Suppressor macrophage treated with lipopolysaccharide for 1 hour (primary cell): ENCODE results near the gene CIDEB.

Experiments
- DNase-seq, 3 donors: peaks; one replicate each; pipeline ENCODE4 v3.0.0-alpha.2; 2020 to 2022

Gene CIDEB

DNA sequence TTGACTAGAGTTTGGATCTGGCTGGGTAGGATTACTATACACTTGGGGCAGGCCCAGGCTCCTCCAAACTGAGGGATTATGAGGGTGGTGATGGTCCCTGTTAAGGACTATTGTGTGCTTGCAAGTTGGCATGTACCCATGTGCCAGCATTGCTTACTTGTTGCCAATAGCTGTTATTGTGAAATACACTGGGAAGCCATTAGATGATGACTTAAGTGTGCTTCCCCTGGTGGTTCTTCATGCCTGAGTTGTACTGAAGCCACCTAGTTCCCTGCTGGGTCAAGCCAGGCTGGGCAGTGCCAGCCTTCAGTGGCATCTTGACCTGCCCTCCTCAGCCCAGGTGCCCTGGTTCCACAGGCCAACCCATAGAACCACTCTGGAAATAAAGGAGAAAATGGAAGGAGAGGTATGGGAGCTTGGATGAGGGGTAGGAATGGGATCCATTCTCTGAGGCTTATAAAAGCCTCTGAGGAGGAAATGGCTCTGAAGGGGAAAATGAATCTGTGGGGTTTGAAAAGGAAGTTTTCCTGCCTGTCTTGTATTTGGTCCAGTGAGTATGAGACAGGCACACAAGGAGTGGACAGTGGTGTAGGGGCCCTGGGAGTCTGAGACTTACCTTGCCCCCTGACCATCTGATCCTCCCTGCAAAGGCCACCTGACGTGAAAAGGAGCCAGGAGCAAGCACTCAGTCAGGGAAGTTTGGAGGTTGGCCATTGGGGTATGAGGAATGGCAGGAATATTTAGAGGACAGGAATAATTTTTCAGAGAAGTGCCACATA, 4.2 kb upstream of the CIDEB start:
- DNase-seq: peak; percentile 80 to 92 (median 86)

DNA sequence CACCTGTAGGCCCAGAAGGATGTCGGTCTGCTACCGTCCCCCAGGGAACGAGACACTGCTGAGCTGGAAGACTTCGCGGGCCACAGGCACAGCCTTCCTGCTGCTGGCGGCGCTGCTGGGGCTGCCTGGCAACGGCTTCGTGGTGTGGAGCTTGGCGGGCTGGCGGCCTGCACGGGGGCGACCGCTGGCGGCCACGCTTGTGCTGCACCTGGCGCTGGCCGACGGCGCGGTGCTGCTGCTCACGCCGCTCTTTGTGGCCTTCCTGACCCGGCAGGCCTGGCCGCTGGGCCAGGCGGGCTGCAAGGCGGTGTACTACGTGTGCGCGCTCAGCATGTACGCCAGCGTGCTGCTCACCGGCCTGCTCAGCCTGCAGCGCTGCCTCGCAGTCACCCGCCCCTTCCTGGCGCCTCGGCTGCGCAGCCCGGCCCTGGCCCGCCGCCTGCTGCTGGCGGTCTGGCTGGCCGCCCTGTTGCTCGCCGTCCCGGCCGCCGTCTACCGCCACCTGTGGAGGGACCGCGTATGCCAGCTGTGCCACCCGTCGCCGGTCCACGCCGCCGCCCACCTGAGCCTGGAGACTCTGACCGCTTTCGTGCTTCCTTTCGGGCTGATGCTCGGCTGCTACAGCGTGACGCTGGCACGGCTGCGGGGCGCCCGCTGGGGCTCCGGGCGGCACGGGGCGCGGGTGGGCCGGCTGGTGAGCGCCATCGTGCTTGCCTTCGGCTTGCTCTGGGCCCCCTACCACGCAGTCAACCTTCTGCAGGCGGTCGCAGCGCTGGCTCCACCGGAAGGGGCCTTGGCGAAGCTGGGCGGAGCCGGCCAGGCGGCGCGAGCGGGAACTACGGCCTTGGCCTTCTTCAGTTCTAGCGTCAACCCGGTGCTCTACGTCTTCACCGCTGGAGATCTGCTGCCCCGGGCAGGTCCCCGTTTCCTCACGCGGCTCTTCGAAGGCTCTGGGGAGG, 3.1 kb upstream of the CIDEB start, which contains the start of gene LTB4R:
LTB4R (plus strand) TSS at position 857 of the 959 bp plus-strand sequence. CDS start 4,150 bp downstream, outside the sequence.
- peak in 2 of 3 donors; percentile 43 to 61 for DNase-seq

DNA sequence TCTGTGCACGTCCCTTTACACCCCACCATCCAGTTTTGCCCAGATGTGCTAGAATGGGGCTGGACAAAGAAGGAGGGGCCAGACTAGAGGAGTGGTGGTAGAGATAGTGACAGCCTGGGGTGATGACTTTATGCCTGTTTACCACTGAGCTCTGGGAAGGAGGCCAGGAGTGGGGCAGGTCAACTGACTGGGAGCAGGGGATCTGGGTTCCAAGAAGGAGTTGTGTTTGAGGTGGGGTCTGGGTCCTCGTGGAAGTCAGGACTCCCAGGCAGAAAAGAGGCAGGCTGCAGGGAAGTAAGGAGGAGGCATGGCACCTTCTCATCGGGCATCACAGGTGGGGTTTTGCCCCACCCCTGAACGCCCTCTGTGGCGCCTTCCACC, 2.5 kb upstream of the CIDEB start:
- no peak for DNase-seq

DNA sequence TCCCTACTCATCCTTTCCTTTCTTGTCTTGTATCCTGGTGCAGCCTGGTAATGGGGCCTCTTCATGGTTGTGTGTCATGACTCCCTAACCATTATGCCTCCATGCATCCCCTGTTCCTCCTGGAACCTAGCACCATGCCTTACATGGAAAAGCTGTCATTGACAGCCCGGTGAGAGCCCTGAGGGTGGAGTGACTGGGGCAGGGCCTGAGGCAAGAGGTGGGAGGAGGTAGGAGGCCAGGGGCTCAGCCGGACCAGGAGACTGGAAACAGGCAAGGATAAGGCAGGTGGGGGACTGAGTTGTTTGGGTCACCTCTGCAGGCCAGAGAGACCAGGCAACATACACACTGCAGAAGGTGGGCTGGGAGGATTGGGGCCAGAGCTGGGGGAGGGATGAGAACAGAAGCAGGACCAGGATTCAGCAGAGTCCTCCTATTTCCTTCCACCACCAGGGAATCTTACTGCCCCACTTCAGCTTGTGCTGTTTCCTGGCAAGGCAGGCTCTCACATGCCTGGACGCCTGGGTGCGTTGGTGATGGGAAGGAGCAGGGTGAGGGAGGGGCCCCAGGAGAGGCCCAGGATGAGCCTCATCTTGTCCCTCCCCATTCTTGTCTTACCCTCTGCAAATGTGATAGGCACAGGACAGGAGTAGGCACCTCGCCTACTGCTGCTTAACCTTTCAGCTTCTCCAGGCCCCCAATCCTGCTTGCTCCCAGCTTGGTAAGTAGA, 1.9 kb upstream of the CIDEB start, which contains the start of gene LTB4R2:
LTB4R2 (plus strand) TSS at position 603 of the 727 bp plus-strand sequence. CDS start 525 bp downstream, outside the sequence.
- no peak for DNase-seq

DNA sequence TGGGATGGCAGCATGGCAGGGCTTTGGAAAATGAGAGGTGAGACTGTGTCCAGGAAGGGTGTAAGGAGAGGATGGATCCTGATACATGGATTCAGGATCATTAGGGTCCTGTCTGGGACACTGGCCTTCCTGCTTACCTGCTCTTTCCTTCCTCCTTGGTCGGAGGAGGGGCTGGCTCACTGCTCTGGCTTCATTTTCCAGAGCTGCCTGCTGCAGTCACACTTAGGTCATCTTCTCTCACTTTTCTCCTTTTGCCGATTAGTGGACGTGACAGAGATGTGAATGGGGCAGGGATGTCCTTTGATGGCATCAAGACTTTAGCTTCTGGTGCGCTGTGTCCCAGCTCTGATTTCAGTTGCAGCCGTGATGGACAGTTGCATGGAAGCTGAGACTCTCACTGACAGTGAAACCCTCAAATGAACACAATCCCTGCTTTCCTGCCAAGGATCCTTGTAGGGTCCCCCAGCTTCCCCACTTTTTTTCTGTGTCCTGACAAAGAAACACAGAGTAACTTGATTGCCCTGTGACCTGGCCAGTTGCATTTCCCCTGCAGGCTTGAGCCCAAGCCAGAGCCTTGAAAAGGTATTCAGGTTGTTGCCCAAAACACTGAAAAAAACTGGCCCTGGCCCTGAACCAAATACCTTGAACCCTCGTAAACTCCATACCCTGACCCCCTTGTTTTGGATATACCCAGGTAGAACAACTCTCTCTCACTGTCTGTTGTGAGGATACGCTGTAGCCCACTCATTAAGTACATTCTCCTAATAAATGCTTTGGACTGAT, 756 bp upstream of the CIDEB start:
- no peak for DNase-seq

DNA sequence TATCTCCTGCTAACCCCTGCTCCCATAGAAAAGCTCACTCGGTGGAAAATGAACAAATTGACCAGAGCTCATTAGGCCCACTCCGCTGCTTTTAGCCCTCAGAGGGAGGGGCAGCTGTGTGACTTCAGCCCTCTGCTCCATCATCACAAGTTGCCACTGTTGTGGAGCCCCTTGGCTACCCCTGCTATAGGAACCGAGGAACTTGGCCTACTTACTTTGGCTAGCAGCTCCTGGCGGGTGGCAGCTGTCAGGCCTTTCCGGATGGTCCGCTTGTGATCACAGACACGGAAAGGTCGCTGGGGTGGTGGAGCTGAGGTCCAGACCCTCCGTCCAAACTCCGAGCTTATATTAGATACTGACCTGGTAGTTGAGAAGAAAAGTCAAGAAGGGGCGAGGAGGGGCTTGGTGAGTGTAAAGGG, 612 bp downstream of the CIDEB start:
- no peak for DNase-seq

DNA sequence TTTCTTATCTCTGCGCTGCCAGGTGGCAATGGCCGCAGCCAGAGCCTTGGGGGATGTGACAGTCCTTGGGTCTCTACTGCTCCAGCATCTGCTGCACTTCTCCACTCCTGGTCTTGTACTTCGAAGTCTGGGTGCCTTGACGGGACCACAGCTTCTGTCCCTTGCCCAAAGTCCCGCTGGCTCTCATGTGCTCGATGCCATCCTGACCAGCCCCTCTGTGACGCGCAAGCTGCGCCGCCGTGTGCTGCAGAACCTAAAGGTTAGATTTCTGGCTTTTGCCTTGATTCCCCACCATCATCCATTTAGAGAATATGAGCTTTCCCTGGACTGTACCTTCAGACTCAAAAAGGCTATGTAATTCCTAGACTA, 3.8 kb downstream of the CIDEB start:
- no peak for DNase-seq

DNA sequence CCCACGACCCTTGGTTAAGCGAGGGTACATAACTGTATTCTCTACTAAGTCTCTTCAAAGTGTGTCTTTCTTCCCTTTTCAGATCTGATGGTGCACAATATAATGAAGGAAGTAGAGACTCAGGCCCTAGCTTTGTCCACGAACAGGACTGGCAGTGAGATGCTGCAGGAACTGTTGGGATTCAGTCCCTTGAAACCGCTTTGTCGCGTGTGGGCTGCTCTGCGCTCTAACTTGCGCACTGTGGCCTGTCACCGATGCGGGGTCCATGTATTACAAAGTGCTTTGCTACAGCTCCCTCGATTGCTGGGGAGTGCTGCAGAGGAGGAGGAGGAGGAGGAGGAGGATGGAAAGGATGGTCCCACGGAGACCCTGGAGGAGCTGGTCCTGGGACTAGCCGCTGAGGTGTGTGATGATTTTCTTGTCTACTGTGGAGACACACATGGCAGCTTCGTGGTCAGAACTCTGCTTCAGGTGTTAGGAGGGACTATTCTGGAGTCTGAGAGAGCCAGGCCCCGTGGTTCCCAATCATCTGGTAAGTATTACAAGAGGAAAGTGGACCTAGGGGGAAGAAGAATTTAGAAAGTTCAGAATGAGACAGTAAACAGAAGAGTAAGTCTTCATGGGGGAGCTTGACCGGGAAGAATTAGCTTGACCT, 7.3 kb downstream of the CIDEB start:
- DNase-seq: no peak

DNA sequence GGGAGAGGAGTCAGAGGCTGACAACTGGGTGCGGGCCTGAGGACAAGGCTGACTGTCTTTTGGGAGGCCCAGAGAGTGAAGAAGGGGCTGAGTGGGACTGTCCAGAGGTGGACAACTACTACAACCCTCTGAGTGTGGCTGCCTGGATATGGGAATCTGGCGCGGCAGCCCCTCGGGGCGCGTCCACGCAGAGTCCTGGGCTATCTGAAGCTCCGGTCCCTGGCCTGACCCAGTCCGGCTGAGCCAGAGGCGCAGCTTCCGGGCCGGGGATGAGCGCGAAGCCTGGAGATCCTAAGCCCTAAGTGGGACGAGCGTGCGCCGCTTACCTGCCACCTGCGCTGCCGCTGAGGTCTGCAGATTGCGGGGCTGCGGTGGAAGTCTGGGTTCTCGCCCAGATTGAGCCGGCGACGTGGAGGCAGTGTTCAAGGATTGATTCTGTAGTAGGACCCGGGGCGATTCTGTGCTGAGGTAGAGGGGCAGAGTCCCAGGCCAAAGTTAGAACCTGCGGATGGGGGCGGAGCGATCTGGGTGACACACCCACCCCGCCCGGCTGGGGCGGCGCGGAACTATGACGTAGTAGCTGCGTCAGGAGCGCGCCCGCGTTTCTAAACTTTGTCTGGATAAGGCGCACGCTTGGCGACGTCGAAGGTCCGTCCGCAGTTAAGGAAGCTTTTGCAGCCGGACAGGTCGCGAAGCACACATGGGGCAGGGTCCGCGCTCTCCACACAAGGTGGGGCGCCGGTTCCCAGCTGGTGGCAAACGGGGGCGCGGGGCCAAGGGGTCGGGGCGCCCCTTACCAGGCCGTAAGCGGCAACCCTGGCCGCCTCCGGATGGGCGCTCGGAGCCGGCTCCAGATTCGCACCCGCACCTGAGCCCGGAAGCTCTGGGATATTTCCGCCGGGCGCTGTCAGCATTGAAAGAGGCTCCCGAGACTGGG, 8.3 kb downstream of the CIDEB start, which contains the start of the genes DHRS1 and NOP9:
DHRS1 (minus strand) TSS at position 526 of the 937 bp plus-strand sequence. CDS start 674 bp downstream, outside the sequence.
NOP9 (plus strand) TSS at position 596 of the 937 bp plus-strand sequence; CDS start at position 701, 105 bp downstream.
- DNase-seq: peak; percentile 95 to 97 (median 96)

DNA sequence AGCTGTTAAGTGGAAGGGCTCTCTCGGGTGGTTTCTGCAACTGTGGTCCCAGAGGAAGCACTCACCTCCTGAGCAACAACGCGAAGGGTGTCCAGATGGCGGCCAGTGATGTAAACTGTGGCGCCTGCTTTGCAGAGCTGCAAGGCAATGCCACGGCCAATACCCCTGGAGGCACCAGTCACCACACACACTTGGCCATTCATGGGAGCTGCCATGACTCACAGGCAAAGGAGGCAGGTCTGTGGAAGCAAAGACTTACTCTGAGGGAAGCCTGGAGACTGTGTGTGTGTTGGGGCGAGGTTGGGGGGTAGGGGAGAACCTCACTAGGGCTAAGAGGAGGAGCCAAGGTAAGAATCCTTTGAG, 8.9 kb downstream of the CIDEB start:
- peak; percentile 59 to 75 (median 61) for DNase-seq

DNA sequence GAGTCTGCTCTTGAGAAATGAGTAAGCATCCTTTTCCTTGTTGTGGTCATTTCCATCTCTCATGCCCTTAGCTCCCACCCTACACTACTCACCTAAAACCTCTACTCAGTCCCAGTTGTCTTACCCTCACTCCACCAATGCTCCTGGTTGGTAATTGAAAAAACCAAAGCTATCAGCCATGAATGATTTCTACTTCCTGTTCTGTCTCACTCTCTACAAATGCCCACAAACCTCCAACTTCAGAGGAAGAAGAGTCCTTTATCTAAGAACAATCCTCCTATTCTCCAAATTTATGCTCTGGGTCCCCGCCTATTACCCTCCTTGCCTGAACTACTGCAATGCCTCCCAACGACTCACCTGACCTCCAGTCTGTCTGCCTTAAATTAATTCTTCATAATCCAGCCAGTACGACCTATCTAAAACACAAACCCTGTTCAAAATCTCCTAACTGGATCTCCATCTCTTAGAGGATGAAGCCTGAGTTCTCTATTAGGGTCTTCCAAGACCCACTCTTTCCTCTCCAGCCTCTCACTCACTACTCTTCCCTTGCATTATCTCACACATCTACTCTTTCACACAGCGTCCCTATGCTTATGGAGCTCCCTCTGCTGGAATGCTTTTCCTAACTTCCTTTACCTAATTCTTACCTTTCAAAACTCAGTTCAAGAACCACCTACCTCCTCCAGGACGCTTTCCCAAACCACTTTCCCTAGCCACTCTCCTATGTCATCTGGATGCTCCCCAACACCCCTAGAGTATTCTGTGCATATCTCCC, 10.4 kb downstream of the CIDEB start:
- peak in 2 of 3 donors; percentile 49 to 51 for DNase-seq

DNA sequence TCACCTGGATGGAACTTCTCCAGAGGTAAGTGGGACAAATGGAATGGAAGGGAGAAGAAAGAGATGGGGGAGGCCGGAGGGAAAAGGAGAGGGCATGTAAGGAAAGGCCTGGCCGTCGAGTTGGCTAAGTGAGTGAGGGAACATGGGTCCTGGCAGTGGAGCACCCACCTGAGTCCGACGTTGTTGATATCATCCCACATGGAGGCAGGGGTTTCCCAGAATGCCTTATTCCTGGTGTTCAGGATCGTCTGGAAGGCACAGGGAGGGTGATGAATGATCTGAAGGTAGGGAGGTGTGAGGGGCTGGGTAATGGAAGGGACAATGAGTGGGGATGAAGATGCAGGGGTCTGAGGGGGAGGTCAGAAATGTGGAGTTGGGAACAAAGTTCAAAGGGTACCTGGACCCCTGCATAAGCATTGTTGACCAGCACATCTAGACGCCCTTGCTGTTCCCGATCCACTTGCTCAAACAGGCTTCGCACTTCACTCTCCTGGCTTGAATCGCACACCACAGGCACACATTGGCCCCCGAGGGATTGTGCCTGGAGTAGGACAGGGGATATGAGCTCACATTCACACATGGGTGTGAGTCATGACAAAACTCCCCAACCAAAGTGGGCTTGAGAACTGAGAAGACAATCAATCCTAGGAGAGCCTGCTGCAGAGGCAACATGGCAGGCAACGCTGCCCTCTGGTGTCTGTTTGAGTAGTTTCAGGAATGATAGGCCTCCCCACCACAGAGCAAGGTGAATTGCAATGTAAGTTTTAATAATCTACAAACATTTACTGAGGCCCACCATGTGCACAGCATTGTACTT, 11.2 kb downstream of the CIDEB start:
- peak; percentile 92 to 98 (median 96) for DNase-seq

DNA sequence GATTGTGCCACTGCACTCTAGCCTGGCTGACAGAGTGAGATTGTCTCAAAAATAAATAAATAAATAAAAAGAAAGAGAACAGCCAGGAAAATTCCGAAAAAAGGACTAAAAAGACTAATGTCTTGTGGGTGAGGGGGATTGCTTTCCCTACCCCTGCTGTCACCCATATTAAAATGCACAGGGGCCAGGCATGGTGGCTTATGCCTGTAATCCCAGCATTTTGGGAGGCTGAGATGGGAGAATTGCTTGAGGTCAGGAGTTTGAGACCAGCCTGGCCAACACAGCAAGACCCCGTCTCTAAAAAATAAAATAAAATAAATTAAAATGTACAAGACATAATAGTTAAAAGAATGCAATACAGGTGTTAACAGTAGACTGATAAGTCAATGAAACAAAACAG, 14.3 kb downstream of the CIDEB start:
- no peak for DNase-seq

DNA sequence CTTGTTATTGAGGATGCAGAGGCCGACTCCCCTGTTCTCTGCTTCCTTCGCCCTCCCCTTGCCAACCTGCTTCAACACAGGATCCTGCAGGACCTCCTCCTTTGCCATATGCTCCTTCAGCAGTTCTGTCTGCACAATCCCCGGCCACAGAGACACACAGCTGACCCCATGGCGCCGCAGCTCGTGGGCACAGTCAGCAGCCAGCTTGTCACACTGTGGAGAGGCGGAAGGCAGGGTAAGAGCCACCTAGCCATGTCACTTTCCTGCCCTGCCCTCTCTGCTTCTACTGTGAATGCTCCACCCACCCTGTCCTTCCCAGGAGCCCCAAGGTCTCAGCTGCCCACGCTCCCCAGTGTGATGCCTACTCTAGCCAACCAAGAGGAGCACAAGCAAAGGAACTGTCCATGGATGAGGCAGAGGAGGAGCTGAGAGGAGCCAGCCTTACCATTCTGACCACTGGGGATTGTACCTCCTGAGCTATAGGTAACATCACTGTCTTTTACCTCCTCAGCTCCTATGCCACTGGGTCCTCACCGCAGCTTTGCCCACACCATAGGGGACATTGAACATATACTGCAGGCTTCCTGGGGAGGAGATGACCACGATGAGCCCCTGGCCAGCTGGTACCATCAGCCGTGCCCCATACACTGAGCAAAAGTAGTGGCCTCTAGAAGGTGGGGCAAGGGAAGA, 15.5 kb downstream of the CIDEB start:
- no peak for DNase-seq

DNA sequence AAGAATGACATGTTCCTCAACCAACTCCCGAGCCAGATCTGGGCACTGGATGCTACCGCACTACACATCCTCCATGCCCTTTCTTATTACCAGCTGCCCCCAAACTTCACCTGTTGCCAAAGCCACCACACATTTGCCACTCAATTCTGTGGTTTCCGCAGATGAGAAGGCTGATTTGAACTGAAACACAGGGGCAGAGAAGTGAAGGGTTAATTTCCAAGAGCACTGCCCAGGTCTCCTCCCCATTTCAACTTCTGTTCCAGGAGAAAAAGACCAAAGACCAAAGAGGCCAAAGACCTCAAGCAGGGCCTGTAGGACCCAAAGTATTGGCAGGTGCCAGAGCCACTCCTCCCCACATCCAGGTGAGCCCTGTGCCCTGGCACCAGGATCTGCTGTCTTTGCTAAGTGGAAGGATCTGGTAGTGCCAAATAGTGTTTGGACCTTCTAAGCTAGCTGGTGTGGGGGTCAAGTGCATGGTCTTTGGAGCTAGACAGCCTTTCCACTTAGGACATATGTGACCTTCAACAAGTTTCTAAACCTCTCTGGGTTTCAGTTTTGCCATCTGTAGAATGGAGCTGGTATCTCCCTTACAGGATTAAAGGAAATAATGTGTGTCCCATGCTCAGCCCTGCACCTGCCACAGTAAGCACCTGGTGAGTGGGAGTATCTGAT, 16.2 kb downstream of the CIDEB start:
- no peak for DNase-seq

DNA sequence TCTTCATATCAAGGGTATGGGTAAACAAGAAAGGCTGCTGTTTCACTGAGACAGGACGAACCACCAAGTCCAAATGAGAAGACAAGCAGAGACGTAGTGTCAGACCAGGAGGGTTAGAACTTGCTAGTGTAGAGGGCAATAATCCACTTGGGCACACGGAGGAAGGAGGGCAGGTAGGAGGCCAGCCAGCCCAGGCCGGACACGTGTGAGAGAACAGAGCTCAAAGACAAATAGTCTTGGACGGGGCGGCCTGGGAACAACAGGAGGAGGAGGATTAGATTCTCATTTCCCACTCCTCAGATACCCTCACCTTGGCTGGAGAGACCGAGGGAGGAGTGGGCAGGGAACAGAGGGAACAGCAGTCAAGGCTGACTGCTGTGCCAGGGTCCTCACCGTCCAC, 17.0 kb downstream of the CIDEB start:
- no peak for DNase-seq

DNA sequence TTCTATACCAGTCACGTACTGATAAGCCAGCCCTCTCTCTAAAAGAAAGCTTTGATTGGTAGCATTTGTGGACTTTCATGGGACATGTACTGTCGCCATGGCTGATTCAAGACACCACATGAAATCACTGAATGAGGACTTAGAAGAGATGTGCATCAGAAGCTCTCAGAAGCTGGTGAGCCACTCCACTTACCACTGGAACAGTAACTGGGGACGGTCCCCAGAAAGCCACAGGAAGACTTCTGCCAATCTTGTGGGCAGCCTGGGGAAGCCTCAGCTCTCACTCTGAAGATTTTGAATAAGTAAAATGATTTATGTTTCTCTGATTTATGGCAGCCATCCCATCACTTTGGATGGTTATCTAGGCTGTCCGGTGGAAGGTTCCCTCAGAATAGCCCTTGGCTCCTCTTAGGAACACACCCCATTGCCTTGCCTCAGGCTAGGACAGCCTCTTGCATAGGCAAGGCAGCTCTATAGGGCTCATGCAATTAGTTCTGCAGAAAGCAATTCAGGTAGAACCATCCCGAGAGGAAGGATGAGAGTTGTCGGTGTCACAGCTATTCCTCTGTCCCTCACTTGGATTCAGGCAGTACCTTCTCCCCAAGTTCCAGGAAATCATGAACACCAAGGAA, 18.0 kb downstream of the CIDEB start:
- no peak for DNase-seq
